HPDE6-E6E7 (cell line): ENCODE results near the gene NCSTN.

Experiments used
- DNase-seq: peaks from one replicate; pipeline ENCODE4 v3.0.0; 2011; ENCODE audit warnings: missing footprints; ENCODE audit errors: extremely low spot score

NCSTN gene

GRCh38 chr1:160351629-160352028 lies 8.4 kb downstream of the NCSTN start:
- DNase-seq, result no peak

- no peak for DNase-seq
Observed at GRCh38 chr1:160352555-160352954, 9.4 kb downstream of the NCSTN start.

- DNase-seq, result no peak
Observed at GRCh38 chr1:160353223-160353622, 10.0 kb downstream of the NCSTN start.

- DNase-seq, result no peak
Observed at GRCh38 chr1:160354388-160354985, 11.3 kb downstream of the NCSTN start.

- no peak for DNase-seq
Observed at GRCh38 chr1:160357286-160358002, 14.3 kb downstream of the NCSTN start.

GRCh38 chr1:160358073-160358472 lies 14.9 kb downstream of the NCSTN start:
- no peak for DNase-seq

GRCh38 chr1:160359559-160360226 lies 16.5 kb downstream of the NCSTN start:
- DNase-seq, result no peak

- DNase-seq, result no peak
Observed at GRCh38 chr1:160360227-160360695, 17.1 kb downstream of the NCSTN start.

- DNase-seq, result no peak
Observed at GRCh38 chr1:160361199-160361598, 18.0 kb downstream of the NCSTN start.

- no peak for DNase-seq
Observed at GRCh38 chr1:160361814-160362167, 18.6 kb downstream of the NCSTN start.

- DNase-seq, result no peak
Observed at GRCh38 chr1:160362168-160362957, 19.2 kb downstream of the NCSTN start.

- DNase-seq, result no peak
Observed at GRCh38 chr1:160363010-160363409, 19.8 kb downstream of the NCSTN start.

GRCh38 chr1:160363951-160364735 lies 21.0 kb downstream of the NCSTN start:
- DNase-seq, result no peak

- DNase-seq, result no peak
Observed at GRCh38 chr1:160365325-160365724, 22.1 kb downstream of the NCSTN start.

- DNase-seq, result no peak
Observed at GRCh38 chr1:160366731-160367515, 23.7 kb downstream of the NCSTN start, which contains the start of gene NHLH1. Gene NHLH1, plus strand, starts transcription at chr1:160367071. Its CDS starts 3,661 bp downstream, at chr1:160370732.

GRCh38 chr1:160367516-160367900 lies 24.3 kb downstream of the NCSTN start:
- DNase-seq, result no peak

GRCh38 chr1:160367934-160368923 lies 25.0 kb downstream of the NCSTN start:
- no peak for DNase-seq

- no peak for DNase-seq
Observed at GRCh38 chr1:160369087-160369486, 25.9 kb downstream of the NCSTN start.
